Esophagus squamous epithelium (tissue), 5 donors: Measurements from ENCODE around the gene PILRA. TPM values are rescaled to one million over a fixed set of nuclear protein-coding genes. Genes with fewer than 3 reads are reported as not detected.
"Not testable (repeated sequence)": the region's sequence is repeated elsewhere in the genome, so short reads cannot be mapped to it uniquely, and the experiment has no call there.

Experiments used
- DNase-seq: peaks from one replicate; lab custom pipeline; 2025; lab: John Stamatoyannopoulos, UW
- H3K27ac ChIP-seq, 4 donors: fragments of 200-600 bp; sonication (generic); one replicate each; pipeline ENCODE4 v1.5.1; 2016 to 2019; ENCODE audit warnings: mild to moderate bottlenecking in 1 of 4
- H3K27me3 ChIP-seq, 4 donors: fragments of 200-600 bp; sonication (generic); 1 replicate in 3 of 4; 2 replicates in 1 of 4; pipeline versions ENCODE4 v1.5.1 to v1.6.0; 2017 to 2021; ENCODE audit warnings: antibody characterized with exemption in 1 of 4
- H3K36me3 ChIP-seq, 3 donors: fragments of 200-600 bp; sonication (generic); one replicate each; pipeline ENCODE4 v1.5.1; 2016 to 2019
- H3K4me1 ChIP-seq, 3 donors: fragments of 200-600 bp; sonication (generic); one replicate each; pipeline ENCODE4 v1.5.1; 2017 to 2019
- H3K4me3 ChIP-seq, 4 donors: fragments of 200-600 bp; sonication (generic); 1 replicate in 3 of 4; 2 replicates in 1 of 4; pipeline ENCODE4 v1.5.1; 2016 to 2019; ENCODE audit warnings: mild to moderate bottlenecking in 2 of 4, moderate library complexity in 1 of 4
- H3K9me3 ChIP-seq, 3 donors: fragments of 200-600 bp; sonication (generic); one replicate each; pipeline ENCODE4 v1.5.1; 2016 to 2019
- POLR2A ChIP-seq, 4 donors: fragments of 450-650 bp; IDR thresholded peaks; one replicate each; pipeline ENCODE4 v1.6.1; 2017; ENCODE audit warnings: antibody characterized with exemption in 4 of 4, mild to moderate bottlenecking in 4 of 4, moderate library complexity in 3 of 4
- WGBS, 2 donors: methylation state at CpG; one replicate each; pipeline ENCODE4 v1.1.5; 2018; 5-methylcytosine and 5-hydroxymethylcytosine counted together
- intact Hi-C: fragments of 100-400 bp; cut with DNase I; formaldehyde crosslinking; loops from one replicate; pipeline ENCODE4 v1.15.0; 2022
- small RNA-seq, 4 donors: library from RNA; depleted of rRNA; stranded (forward); fragments of <200 nt; gene quantifications; one replicate each; pipeline ENCODE3, GENCODE V24; 2016
- total RNA-seq, 4 donors: library from RNA; depleted of rRNA; stranded (reverse); fragments of >200 nt; gene quantifications; one replicate each; pipeline ENCODE4 v1.1.0, GENCODE V29; 2016
- TF ChIP-seq, protein P1 (sequence below), 6 experiments: fragments of 450-650 bp in 4 of 6; fragments of 200-600 bp in 2 of 6; sonication (generic) in 2 of 6; IDR thresholded peaks; one replicate each; pipeline ENCODE4 v1.5.1; 2016 to 2019; ENCODE audit warnings: antibody characterized with exemption in 6 of 6, mild to moderate bottlenecking in 4 of 6, moderate library complexity in 4 of 6
- donor health status: DM: yes; HTN: yes; CAD: no.

The PILRA gene
- total RNA-seq, 4 donors from 2014 or later = 0.61 to 5.0 (median 1.1) TPM

DNA sequence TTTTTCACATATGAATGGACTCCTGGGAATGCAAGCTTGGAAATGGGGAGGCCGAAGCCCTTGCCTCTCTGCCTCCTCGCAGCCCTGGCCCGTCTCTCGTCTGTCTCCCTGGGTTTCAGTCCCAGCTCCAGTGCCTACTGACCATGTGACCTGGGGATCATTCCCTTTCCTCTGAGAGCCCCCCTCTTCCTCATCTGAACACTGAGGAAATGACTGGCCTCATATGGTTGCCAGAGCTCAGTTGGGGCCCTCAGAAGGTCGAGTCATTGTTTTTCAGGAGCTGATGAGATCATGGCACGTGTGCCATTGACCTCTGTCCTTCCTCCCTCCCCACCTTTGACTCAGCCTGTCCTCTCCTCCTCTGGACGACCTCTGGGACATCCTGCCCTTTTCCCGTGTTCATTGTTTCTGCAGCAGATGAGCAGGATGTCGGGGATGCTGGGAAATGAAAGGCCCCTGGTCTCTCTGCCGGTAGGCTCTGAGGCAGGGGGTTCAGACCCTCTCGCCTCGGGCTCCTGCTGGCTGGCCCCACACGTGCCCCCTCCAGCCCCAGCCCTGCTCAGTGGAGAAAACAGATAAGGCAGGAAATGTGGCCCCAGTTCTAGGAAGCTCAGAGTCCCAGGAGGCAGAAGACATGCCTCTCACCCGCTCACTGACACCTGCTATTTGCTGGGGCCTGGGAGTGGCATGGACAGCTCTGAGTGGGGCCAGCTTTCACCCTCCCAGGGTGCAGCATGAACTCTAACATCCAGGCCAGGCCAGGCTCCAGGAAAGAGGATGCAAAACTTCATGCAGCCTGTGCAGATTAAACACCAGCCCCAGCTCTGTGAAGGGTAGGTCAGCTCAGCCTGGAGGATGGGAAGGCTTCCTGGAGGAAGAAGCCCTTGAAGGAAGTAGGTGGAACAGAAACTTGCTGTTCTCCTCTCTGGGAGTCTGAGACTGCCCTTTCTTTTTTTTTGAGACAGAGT is 71.3 kb downstream of the PILRA start:
- no peak for TF ChIP-seq POLR2A (IDR thresholded peaks at IDR 0.05)
- TF ChIP-seq, protein P1, sequence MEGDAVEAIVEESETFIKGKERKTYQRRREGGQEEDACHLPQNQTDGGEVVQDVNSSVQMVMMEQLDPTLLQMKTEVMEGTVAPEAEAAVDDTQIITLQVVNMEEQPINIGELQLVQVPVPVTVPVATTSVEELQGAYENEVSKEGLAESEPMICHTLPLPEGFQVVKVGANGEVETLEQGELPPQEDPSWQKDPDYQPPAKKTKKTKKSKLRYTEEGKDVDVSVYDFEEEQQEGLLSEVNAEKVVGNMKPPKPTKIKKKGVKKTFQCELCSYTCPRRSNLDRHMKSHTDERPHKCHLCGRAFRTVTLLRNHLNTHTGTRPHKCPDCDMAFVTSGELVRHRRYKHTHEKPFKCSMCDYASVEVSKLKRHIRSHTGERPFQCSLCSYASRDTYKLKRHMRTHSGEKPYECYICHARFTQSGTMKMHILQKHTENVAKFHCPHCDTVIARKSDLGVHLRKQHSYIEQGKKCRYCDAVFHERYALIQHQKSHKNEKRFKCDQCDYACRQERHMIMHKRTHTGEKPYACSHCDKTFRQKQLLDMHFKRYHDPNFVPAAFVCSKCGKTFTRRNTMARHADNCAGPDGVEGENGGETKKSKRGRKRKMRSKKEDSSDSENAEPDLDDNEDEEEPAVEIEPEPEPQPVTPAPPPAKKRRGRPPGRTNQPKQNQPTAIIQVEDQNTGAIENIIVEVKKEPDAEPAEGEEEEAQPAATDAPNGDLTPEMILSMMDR (IDR thresholded peaks at IDR 0.05) = no peak
- WGBS, 2 donors = 38 to 50% methylated on average over 10 to 11 of the region's 14 CpGs

DNA sequence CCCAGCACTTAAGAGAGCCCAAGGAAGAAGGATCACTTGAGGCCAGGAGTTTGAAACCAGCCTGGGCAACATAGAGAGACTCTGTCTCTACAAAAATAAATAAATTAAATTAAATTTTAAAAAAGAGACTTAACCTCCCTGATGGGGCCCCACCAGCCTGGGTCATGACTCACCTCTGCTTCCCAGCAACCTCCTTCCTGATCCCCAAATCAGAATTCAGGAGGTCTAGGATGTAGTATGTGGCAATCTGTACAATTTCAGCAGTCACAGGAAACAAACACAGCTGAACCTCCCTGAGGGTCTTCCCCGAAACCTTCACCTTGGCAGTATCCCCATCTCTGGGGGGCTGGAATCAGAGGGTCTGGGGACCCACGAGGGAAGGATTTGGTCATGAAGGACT is 72.8 kb downstream of the PILRA start:
- intact Hi-C loops = no loop called here
- Histone ChIP-seq H3K27me3 (no peaks in the 10 kb centered on the region), H3K27ac (peak overlapping the region in 3 of 4 donors; percentile 17 to 46 (median 37)), H3K9me3 (no peaks in the 10 kb centered on the region), H3K36me3 (no peaks in the 10 kb centered on the region), H3K4me1 (peaks cover 0 to 38% (median 5%) of the 10 kb centered on the region in 3 donors), H3K4me3 (no peak overlapping the region)
- no peak for TF ChIP-seq POLR2A (IDR thresholded peaks at IDR 0.05)
- TF ChIP-seq, protein P1 (IDR thresholded peaks at IDR 0.05) = no peak
- WGBS, 2 donors = 40 to 92% methylated on average over 1 to 2 of the region's 2 CpGs
- DNase-seq = no peak

More for the DNA sequence above, 71.3 kb downstream of the PILRA start:
- Histone ChIP-seq H3K27ac (peak overlapping the region in 3 of 4 donors; percentile 41 to 76 (median 69)), H3K27me3 (no peaks in the 10 kb centered on the region), H3K4me3 (no peak overlapping the region), H3K4me1 (peaks cover 0 to 23% (median 0%) of the 10 kb centered on the region in 3 donors), H3K9me3 (no peaks in the 10 kb centered on the region), H3K36me3 (no peaks in the 10 kb centered on the region)
- no peak for DNase-seq
- intact Hi-C loops = no loop called here

DNA sequence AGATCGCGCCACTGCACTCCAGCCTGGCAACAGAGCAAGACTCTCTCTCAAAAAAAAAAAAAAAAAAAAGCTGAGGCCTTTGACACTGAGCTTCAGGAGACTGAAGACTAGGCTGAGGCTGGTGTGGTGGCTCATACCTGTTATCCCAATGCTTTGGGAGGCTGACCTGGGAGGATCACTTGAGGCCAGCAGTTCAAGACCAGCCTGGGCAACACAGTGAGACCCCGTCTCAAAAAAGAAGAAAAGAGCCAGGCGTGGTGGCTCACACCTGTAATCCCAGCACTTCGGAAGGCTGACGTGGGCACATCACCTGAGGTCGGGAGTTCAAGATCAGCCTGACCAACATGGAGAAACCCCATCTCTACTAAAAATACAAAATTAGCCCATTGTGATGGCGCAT is 74.1 kb downstream of the PILRA start:
- H3K36me3 ChIP-seq, DNase-seq, intact Hi-C loops, H3K4me3 ChIP-seq, H3K27me3 ChIP-seq, H3K27ac ChIP-seq, H3K9me3 ChIP-seq: not testable (repeated sequence)
- WGBS, 2 donors = 94 to 96% methylated on average over 3 to 6 of the region's 8 CpGs
- peaks cover 0 to 38% (median 5%) of the 10 kb centered on the region in 3 donors for H3K4me1 ChIP-seq

DNA sequence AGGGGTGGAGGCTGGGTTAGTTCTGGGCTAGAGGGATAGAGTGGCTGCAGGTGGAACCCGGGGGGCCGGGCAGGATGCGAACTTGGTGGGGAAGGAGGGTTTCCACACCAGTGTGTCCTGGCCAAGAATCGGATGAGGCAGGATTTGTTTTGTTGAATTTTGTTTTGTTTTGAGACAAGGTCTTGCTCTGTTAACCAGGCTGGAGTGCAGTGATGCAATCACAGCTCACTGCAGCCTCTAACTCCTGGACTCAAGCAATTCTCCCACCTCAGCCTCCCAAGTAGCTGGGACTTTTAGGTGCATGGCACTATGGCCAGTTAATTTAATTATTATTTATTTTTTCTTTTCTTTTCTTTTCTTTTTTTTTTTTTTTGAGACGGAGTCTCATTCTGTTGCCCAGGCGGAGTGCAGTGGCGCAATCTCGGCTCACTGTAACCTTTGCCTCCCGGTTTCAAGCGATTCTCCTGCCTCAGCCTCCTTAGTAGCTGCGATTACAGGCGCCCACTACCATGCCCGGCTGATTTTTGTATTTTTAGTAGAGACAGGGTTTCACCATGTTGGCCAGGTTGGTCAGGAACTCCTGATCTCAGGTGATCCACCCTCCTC is 76.0 kb downstream of the PILRA start:
- DNase-seq = no peak
- H3K9me3 ChIP-seq = no peaks in the 10 kb centered on the region
- no peak overlapping the region for H3K4me3 ChIP-seq
- intact Hi-C loops = no loop called here
- no peaks in the 10 kb centered on the region for H3K27me3 ChIP-seq
- WGBS, 2 donors = 84 to 87% methylated on average over 8 to 13 of the region's 13 CpGs
- TF ChIP-seq, protein P1 (IDR thresholded peaks at IDR 0.05) = no peak
- no peak for TF ChIP-seq POLR2A (IDR thresholded peaks at IDR 0.05)
- no peaks in the 10 kb centered on the region for H3K36me3 ChIP-seq
- H3K27ac ChIP-seq = peak overlapping the region in 1 of 4 donors; percentile 90
- H3K4me1 ChIP-seq = peaks cover 0 to 34% (median 5%) of the 10 kb centered on the region in 3 donors

Small RNAs within 50 kb of the gene (small RNA-seq; reads per million reads assigned to genes)
- 0 reads per million in 4 donors for gene RF00019

Other genes with a start within 250 kb of the PILRA start
- 1 to 10 TPM; 2.1 to 6.7 (median 2.9) TPM for gene MBLAC1, start 246.5 kb upstream of the PILRA start, total RNA-seq
- gene LAMTOR4, start 224.6 kb upstream of the PILRA start, total RNA-seq = 100 to 1,000 TPM in 1 of 4 donors, 10 to 100 TPM in 3; 71.8 to 138 (median 86.7) TPM
- gene TRAPPC14, start 214.8 kb upstream of the PILRA start, total RNA-seq = 10 to 100 TPM in 3 of 4 donors, 1 to 10 TPM in 1; 9.3 to 20.2 (median 13.1) TPM
- 1 to 10 TPM; 2.5 to 7.5 (median 5.3) TPM for gene GAL3ST4, start 204.9 kb upstream of the PILRA start, total RNA-seq
- 1 to 10 TPM in 1 of 4 donors, under 1 TPM in 2, not detected in 1; 0.57 to 1.4 (median 0.83) TPM for gene GPC2, start 196.1 kb upstream of the PILRA start, total RNA-seq
- under 1 TPM in 2 of 4 donors, not detected in 2; 0.40 to 0.95 TPM for gene STAG3, start 195.6 kb upstream of the PILRA start, total RNA-seq
- under 1 TPM; 0.26 to 0.99 (median 0.67) TPM for gene PVRIG, start 153.5 kb upstream of the PILRA start, total RNA-seq
- not detected for gene SPDYE3, start 65.8 kb upstream of the PILRA start, total RNA-seq
- 10 to 100 TPM; 11.1 to 38.1 (median 25.7) TPM for gene PILRB, start 15.4 kb upstream of the PILRA start, total RNA-seq
- gene ZCWPW1, start 55.2 kb downstream of the PILRA start, total RNA-seq = 1 to 10 TPM in 2 of 4 donors, under 1 TPM in 2; 0.83 to 4.2 (median 1.5) TPM
- 10 to 100 TPM; 18.0 to 27.7 (median 23.4) TPM for gene MEPCE, start 56.3 kb downstream of the PILRA start, total RNA-seq
- gene PPP1R35, start 63.0 kb downstream of the PILRA start, total RNA-seq = 10 to 100 TPM; 18.4 to 28.2 (median 26.4) TPM
- gene SPACDR, start 90.8 kb downstream of the PILRA start, total RNA-seq = not detected
- 10 to 100 TPM; 29.2 to 65.0 (median 33.7) TPM for gene TSC22D4, start 105.7 kb downstream of the PILRA start, total RNA-seq
- gene NYAP1, start 110.4 kb downstream of the PILRA start, total RNA-seq = 1 to 10 TPM in 1 of 4 donors, under 1 TPM in 2, not detected in 1; 0.31 to 1.1 (median 0.57) TPM
- gene AGFG2, start 165.7 kb downstream of the PILRA start, total RNA-seq = 10 to 100 TPM; 14.5 to 49.2 (median 26.6) TPM
- gene SAP25, start 200.4 kb downstream of the PILRA start, total RNA-seq = 1 to 10 TPM in 1 of 4 donors, under 1 TPM in 1, not detected in 2; 0.38 to 1.8 TPM
- 10 to 100 TPM; 50.1 to 84.0 (median 70.4) TPM for gene LRCH4, start 212.6 kb downstream of the PILRA start, total RNA-seq
- 1 to 10 TPM in 1 of 4 donors, under 1 TPM in 2, not detected in 1; 0.19 to 1.6 (median 0.29) TPM for gene FBXO24, start 212.8 kb downstream of the PILRA start, total RNA-seq
- gene PCOLCE, start 228.9 kb downstream of the PILRA start, total RNA-seq = 10 to 100 TPM in 2 of 4 donors, 1 to 10 TPM in 2; 4.6 to 23.8 (median 9.9) TPM
- 10 to 100 TPM in 3 of 4 donors, 1 to 10 TPM in 1; 7.6 to 22.4 (median 15.5) TPM for gene MOSPD3, start 239.1 kb downstream of the PILRA start, total RNA-seq